ENCODE data around the gene RABGAP1.
A peak's percentile ranks its signal among the peaks of the same experiment; 100 is the strongest.
"Not testable (repeated sequence)": the region's sequence is repeated elsewhere in the genome, so short reads cannot be mapped to it uniquely, and the experiment has no call there.

Gene RABGAP1

DNA sequence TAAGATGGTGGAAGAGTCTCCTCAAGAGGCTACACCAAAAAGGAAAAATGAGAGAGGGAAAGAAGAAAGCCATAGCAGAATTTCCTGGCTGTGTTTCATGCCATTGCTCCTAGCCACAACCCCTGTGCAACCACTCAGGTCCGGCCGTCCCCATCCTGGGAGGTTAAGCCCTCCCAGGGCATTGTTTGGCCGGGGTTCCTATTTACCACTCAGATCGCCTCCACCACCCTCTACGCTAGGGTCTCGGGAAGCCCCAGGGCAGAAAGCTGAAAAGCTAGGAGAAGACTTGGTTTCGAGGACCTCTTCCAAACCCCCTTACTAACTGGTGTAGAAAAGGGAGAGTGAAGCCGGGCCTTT, 36.4 kb upstream of the RABGAP1 start:
- no peaks in the 10 kb centered on the region for H3K9me3 ChIP-seq (replicated peaks; ENCODE audit: insufficient read depth, low read length)
- H3K4me1 ChIP-seq (ENCODE audit: low read length) = no peaks in the 10 kb centered on the region; the same call in 1 of the 2 replicates
- peak overlapping the region; percentile 62 for H3K4me2 ChIP-seq (ENCODE audit: low read depth, low read length)
- peak overlapping the region; percentile 91 for H3K9ac ChIP-seq (ENCODE audit: low read length)
- peak overlapping the region; percentile 71 for H3K27ac ChIP-seq (ENCODE audit: low read length)
- H3F3A ChIP-seq (ENCODE audit: insufficient read depth, low read length) = peaks cover 22% of the 10 kb centered on the region
- H3K36me3 ChIP-seq (replicated peaks; ENCODE audit: insufficient read depth, low read length) = no peaks in the 10 kb centered on the region
- peak overlapping the region; percentile 62 for H2AFZ ChIP-seq (ENCODE audit: low read length)
- H3K27me3 ChIP-seq (replicated peaks; ENCODE audit: insufficient read depth, low read length) = no peaks in the 10 kb centered on the region
- H3K79me2 ChIP-seq (ENCODE audit: low read length) = peaks cover 62% of the 10 kb centered on the region
- H4K20me1 ChIP-seq (ENCODE audit: insufficient read depth, low read length) = no peaks in the 10 kb centered on the region
- TF ChIP-seq, protein P1, sequence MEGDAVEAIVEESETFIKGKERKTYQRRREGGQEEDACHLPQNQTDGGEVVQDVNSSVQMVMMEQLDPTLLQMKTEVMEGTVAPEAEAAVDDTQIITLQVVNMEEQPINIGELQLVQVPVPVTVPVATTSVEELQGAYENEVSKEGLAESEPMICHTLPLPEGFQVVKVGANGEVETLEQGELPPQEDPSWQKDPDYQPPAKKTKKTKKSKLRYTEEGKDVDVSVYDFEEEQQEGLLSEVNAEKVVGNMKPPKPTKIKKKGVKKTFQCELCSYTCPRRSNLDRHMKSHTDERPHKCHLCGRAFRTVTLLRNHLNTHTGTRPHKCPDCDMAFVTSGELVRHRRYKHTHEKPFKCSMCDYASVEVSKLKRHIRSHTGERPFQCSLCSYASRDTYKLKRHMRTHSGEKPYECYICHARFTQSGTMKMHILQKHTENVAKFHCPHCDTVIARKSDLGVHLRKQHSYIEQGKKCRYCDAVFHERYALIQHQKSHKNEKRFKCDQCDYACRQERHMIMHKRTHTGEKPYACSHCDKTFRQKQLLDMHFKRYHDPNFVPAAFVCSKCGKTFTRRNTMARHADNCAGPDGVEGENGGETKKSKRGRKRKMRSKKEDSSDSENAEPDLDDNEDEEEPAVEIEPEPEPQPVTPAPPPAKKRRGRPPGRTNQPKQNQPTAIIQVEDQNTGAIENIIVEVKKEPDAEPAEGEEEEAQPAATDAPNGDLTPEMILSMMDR (IDR thresholded peaks at IDR 0.05; ENCODE audit: low read length) = no peak
- TF ChIP-seq EZH2phosphoT487 (IDR thresholded peaks at IDR 0.05; ENCODE audit: low read length) (no peak), EZH2 (optimal IDR thresholded peaks at IDR 0.05; ENCODE audit: low read depth, low read length) (no peak)
- peak overlapping the region; percentile 97 for H3K4me3 ChIP-seq (ENCODE audit: low read length)
- DNase-seq = peak; percentile 49
- H3K9me2 ChIP-seq (replicated peaks; ENCODE audit: insufficient read depth, low read length) = no peaks in the 10 kb centered on the region

DNA sequence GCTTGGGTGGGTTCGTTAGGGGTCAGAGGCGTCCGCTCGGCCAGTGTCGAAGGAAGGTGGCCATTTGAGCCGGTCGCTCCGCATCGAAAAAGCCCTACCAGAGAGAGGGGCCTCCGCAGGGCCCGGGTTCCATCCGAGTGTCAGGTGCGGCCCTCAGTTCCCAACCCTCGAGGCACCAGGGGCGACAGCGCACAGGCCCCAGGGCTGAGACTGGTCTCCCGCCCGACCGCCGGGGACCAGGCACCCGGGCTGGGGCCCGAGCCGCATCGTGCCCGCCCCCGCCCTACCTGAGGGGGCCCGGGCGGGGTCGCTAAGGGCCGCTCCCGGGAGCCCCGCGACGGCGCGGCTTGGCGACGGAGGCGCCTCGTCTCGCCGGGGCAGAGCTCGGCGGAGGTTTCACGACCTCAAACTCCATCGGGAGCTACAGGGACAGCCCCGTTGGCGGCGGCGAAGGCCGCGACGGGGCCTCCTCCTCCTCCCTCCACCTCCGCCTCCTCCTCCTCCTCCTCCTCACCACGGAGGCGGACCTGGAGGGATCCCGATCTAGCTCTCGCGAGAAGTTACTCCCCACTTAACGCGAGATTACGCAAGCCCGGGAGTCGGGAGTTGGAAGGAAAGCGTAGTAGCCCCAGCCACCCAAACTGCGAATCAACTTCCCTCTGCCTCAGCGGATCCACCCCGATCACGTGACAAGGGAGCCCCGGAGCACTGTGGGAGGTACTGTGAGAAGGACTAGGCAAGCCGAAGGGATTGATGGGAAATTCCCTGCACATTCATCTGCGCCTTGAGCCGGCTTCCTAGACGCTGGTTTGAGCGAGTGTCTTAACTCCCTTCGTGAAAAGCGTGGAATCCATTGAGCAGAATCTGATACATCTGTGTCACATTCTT, 35.8 kb upstream of the RABGAP1 start, which contains the start of gene RC3H2:
TSS of gene RC3H2 (minus strand) at position 537 of the 888 bp plus-strand sequence. CDS start 7,850 bp downstream, outside the sequence.
- no peak for TF ChIP-seq EZH2phosphoT487 (IDR thresholded peaks at IDR 0.05; ENCODE audit: low read length)
- no peaks in the 10 kb centered on the region; the same call in 1 of the 2 replicates for H3K4me1 ChIP-seq (ENCODE audit: low read length)
- H3K36me3 ChIP-seq (replicated peaks; ENCODE audit: insufficient read depth, low read length) = no peaks in the 10 kb centered on the region
- peak within 1 kb of the TSS; percentile 80 for H3K4me2 ChIP-seq (ENCODE audit: low read depth, low read length)
- H3K9ac ChIP-seq (ENCODE audit: low read length) = peak within 1 kb of the TSS; percentile 91
- peak within 1 kb of the TSS; percentile 71 for H3K27ac ChIP-seq (ENCODE audit: low read length)
- H3K4me3 ChIP-seq (ENCODE audit: low read length) = peak within 1 kb of the TSS; percentile 97
- DNase-seq = peak; percentile 100
- peaks cover 22% of the 10 kb centered on the region for H3F3A ChIP-seq (ENCODE audit: insufficient read depth, low read length)
- H4K20me1 ChIP-seq (ENCODE audit: insufficient read depth, low read length) = no peaks in the 10 kb centered on the region
- H3K27me3 ChIP-seq (replicated peaks; ENCODE audit: insufficient read depth, low read length) = no peaks in the 10 kb centered on the region
- H3K79me2 ChIP-seq (ENCODE audit: low read length) = peaks cover 62% of the 10 kb centered on the region
- H3K9me3 ChIP-seq (replicated peaks; ENCODE audit: insufficient read depth, low read length) = no peaks in the 10 kb centered on the region
- H3K9me2 ChIP-seq (replicated peaks; ENCODE audit: insufficient read depth, low read length) = no peaks in the 10 kb centered on the region
- peak within 1 kb of the TSS; percentile 72 for H2AFZ ChIP-seq (ENCODE audit: low read length)

DNA sequence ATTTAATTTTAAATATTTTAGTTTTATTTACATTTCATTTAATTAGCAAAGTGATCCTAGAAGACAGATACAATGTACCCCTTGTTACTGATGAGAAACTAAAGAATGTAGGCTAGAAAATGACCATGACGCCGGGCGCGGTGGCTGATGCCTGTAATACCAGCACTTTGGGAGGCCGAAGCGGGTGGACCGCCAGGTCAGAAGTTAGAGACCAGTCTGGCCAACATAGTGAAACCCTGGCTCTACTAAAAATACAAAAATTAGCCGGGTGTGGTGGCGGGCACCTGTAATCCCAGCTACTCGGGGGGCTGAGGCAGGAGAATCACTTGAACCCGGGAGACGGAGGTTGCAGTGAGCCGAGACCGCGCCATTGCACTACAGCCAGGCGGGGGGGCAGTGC, 34.7 kb upstream of the RABGAP1 start:
- not testable (repeated sequence) for H3K9me3 ChIP-seq (replicated peaks; ENCODE audit: insufficient read depth, low read length); H3K36me3 ChIP-seq (replicated peaks; ENCODE audit: insufficient read depth, low read length); H3K9ac ChIP-seq (ENCODE audit: low read length); H3K9me2 ChIP-seq (replicated peaks; ENCODE audit: insufficient read depth, low read length); H3K27ac ChIP-seq (ENCODE audit: low read length); H3K4me1 ChIP-seq (ENCODE audit: low read length); H3K4me2 ChIP-seq (ENCODE audit: low read depth, low read length); H3K27me3 ChIP-seq (replicated peaks; ENCODE audit: insufficient read depth, low read length); DNase-seq; H4K20me1 ChIP-seq (ENCODE audit: insufficient read depth, low read length); H2AFZ ChIP-seq (ENCODE audit: low read length); H3K4me3 ChIP-seq (ENCODE audit: low read length)
- Histone ChIP-seq H3K79me2 (ENCODE audit: low read length) (peaks cover 62% of the 10 kb centered on the region), H3F3A (ENCODE audit: insufficient read depth, low read length) (peaks cover 20% of the 10 kb centered on the region)

DNA sequence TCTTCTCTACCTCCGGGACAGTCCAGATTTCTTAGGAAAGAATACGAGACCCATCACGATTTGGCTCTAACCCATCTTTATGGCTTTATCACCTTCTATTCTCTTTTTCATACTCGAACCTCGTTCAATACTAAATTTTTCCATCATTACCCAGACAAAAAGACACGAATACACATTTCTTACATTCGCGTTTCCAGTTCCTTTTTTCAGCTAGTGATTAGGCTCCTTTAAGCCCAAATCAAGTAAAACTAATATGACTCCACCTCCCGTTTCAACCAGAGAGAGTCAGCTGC, 28.2 kb upstream of the RABGAP1 start:
- Histone ChIP-seq H3K27ac (ENCODE audit: low read length) (peak overlapping the region; percentile 87), H3K9me2 (replicated peaks; ENCODE audit: insufficient read depth, low read length) (no peaks in the 10 kb centered on the region), H3K9me3 (replicated peaks; ENCODE audit: insufficient read depth, low read length) (no peaks in the 10 kb centered on the region), H3K36me3 (replicated peaks; ENCODE audit: insufficient read depth, low read length) (no peaks in the 10 kb centered on the region), H3K4me1 (ENCODE audit: low read length) (peaks cover 9% of the 10 kb centered on the region), H3F3A (ENCODE audit: insufficient read depth, low read length) (peaks cover 22% of the 10 kb centered on the region), H2AFZ (ENCODE audit: low read length) (peak overlapping the region; percentile 37), H4K20me1 (ENCODE audit: insufficient read depth, low read length) (no peaks in the 10 kb centered on the region), H3K4me2 (ENCODE audit: low read depth, low read length) (peak overlapping the region; percentile 62), H3K27me3 (replicated peaks; ENCODE audit: insufficient read depth, low read length) (no peaks in the 10 kb centered on the region), H3K9ac (ENCODE audit: low read length) (peak overlapping the region; percentile 67), H3K79me2 (ENCODE audit: low read length) (peaks cover 39% of the 10 kb centered on the region), H3K4me3 (ENCODE audit: low read length) (peak overlapping the region; percentile 72)
- DNase-seq = no peak
- TF ChIP-seq EZH2phosphoT487 (IDR thresholded peaks at IDR 0.05; ENCODE audit: low read length) = no peak
- no peak for TF ChIP-seq EZH2 (optimal IDR thresholded peaks at IDR 0.05; ENCODE audit: low read depth, low read length)
- TF ChIP-seq, protein P1 (IDR thresholded peaks at IDR 0.05; ENCODE audit: low read length) = no peak
